ENCODE data around the gene ZDHHC4.

The ZDHHC4 gene

DNA sequence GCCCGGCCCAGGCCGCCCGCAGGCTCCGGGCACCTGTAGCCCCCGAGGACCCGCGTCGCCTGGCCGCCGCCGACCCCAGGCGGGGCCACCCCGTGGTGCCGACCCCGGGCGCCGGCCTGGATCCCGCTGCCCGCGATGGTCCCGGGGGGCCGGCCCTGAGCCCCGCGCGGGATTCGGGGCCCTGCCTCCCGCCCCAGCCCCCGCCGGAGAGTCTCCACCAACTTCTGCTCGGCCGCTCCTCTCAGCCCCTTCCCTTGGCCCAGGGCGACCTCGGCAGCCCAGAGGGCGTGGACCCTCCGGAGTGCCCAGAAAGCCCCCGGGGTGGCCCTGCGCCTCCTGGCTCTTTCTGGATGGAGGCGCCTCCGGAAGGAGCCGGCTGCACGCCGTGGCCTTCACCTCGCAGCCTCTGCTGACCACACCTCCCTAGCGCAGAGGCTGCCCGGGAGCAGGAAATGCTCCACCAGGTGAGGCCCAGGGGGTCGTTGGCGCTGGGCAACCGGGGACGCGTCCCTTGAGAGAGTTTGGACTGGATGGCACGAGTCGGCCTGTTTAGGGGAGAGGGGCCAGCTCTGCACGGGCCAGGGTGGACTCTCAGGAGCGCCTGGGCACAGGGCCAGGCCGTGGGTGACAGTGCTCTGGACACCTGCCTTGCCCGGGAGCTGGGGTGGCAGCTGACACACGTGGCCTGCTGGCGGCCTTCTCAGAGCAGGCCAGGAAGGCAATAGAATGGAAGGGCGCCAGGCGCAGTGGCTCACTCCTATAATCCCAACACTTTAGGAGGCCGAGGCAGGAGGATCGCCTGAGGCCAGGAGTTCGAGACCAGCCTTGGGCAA lies 38.7 kb downstream of the ZDHHC4 start:
- Histone ChIP-seq H3K9me3 (ENCODE audit: insufficient read depth, low read length) (no peaks in the 10 kb centered on the region), H3K36me3 (replicated peaks; ENCODE audit: low read depth, low read length) (no peaks in the 10 kb centered on the region), H3K4me3 (ENCODE audit: low read length) (peak overlapping the region; percentile 56), H2AFZ (ENCODE audit: low read depth, low read length) (no peak overlapping the region), H3K79me2 (ENCODE audit: low read length) (no peaks in the 10 kb centered on the region), H3K4me1 (ENCODE audit: low read length) (peaks cover 13% of the 10 kb centered on the region), H3K9ac (ENCODE audit: low read length) (no peak overlapping the region), H3K27ac (ENCODE audit: low read length) (no peak overlapping the region), H4K20me1 (ENCODE audit: insufficient read depth, low read length) (no peaks in the 10 kb centered on the region), H3K4me2 (ENCODE audit: low read length) (peak overlapping the region; percentile 54), H3K27me3 (ENCODE audit: low read depth, low read length) (no peaks in the 10 kb centered on the region)
- TF ChIP-seq EZH2phosphoT487 (IDR thresholded peaks at IDR 0.05; ENCODE audit: low read depth) (no peak), CTCF (IDR thresholded peaks at IDR 0.05; ENCODE audit: low read depth, low read length) (no peak)

DNA sequence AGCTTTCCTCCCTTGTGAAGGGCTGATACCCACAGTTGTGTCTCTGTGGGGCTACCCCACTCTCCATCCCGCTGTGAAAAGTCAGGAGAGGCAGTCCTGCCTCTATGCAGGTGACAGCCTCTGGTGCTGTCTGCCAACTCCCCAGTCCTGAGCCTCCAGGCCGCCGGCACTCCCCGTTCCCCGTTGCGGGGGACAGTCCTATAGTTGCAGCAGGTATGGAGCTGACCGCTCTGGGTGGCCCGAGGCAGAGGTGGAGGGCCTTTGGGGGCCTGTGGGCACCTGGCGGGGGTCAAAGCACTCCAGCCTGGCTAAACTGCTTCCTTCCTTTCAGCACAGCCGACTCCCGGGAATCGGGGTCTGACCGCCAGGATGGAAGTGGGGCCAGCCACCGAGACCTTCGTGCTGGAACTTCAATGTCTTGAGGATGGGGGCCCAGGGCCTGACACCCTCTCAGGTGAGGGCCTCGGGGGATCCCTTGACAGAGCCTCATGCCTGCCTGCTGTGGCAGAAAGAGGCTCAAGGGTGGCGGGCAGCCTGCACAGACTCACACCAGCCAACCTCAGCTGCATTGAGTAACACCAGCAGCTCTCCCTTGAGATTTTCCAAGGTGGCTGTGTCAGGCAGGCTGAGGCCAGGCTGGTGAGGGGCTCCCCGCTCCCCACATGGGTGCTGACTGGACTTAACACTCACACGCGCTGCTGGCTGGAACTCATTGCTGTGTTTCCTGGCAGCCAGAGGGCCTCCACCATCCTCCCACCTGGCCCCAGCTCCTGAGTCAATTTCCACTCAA lies 39.8 kb downstream of the ZDHHC4 start:
- no peaks in the 10 kb centered on the region for H3K9me3 ChIP-seq (ENCODE audit: insufficient read depth, low read length)
- TF ChIP-seq EZH2phosphoT487 (IDR thresholded peaks at IDR 0.05; ENCODE audit: low read depth) (no peak), CTCF (IDR thresholded peaks at IDR 0.05; ENCODE audit: low read depth, low read length) (no peak)
- no peak overlapping the region for H2AFZ ChIP-seq (ENCODE audit: low read depth, low read length)
- no peak overlapping the region for H3K9ac ChIP-seq (ENCODE audit: low read length)
- no peak overlapping the region for H3K4me2 ChIP-seq (ENCODE audit: low read length)
- H3K79me2 ChIP-seq (ENCODE audit: low read length): no peaks in the 10 kb centered on the region
- H3K4me3 ChIP-seq (ENCODE audit: low read length): no peak overlapping the region
- no peaks in the 10 kb centered on the region for H3K27me3 ChIP-seq (ENCODE audit: low read depth, low read length)
- H3K27ac ChIP-seq (ENCODE audit: low read length): no peak overlapping the region
- H3K36me3 ChIP-seq (replicated peaks; ENCODE audit: low read depth, low read length): no peaks in the 10 kb centered on the region
- H3K4me1 ChIP-seq (ENCODE audit: low read length): peaks cover 18% of the 10 kb centered on the region
- no peaks in the 10 kb centered on the region for H4K20me1 ChIP-seq (ENCODE audit: insufficient read depth, low read length)

GRCh38 chr7:6618621-6619020 lies 41.4 kb downstream of the ZDHHC4 start:
- H3K27me3 ChIP-seq (ENCODE audit: low read depth, low read length): no peaks in the 10 kb centered on the region
- no peak overlapping the region for H3K4me2 ChIP-seq (ENCODE audit: low read length)
- no peak overlapping the region for H3K27ac ChIP-seq (ENCODE audit: low read length)
- no peak overlapping the region for H3K4me3 ChIP-seq (ENCODE audit: low read length)
- no peaks in the 10 kb centered on the region for H4K20me1 ChIP-seq (ENCODE audit: insufficient read depth, low read length)
- H3K36me3 ChIP-seq (replicated peaks; ENCODE audit: low read depth, low read length): no peaks in the 10 kb centered on the region
- no peak overlapping the region for H2AFZ ChIP-seq (ENCODE audit: low read depth, low read length)
- no peaks in the 10 kb centered on the region for H3K9me3 ChIP-seq (ENCODE audit: insufficient read depth, low read length)
- no peak for TF ChIP-seq EZH2phosphoT487 (IDR thresholded peaks at IDR 0.05; ENCODE audit: low read depth)
- no peaks in the 10 kb centered on the region for H3K79me2 ChIP-seq (ENCODE audit: low read length)
- no peak overlapping the region for H3K9ac ChIP-seq (ENCODE audit: low read length)
- H3K4me1 ChIP-seq (ENCODE audit: low read length): peaks cover 19% of the 10 kb centered on the region

- H3K9me3 ChIP-seq (ENCODE audit: insufficient read depth, low read length): no peaks in the 10 kb centered on the region
- TF ChIP-seq EZH2phosphoT487 (IDR thresholded peaks at IDR 0.05; ENCODE audit: low read depth) (no peak), CTCF (IDR thresholded peaks at IDR 0.05; ENCODE audit: low read depth, low read length) (no peak)
- H3K79me2 ChIP-seq (ENCODE audit: low read length): no peaks in the 10 kb centered on the region
- no peak overlapping the region for H3K4me3 ChIP-seq (ENCODE audit: low read length)
- peaks cover 26% of the 10 kb centered on the region for H3K4me1 ChIP-seq (ENCODE audit: low read length)
- H3K27me3 ChIP-seq (ENCODE audit: low read depth, low read length): no peaks in the 10 kb centered on the region
- H2AFZ ChIP-seq (ENCODE audit: low read depth, low read length): no peak overlapping the region
- no peaks in the 10 kb centered on the region for H3K36me3 ChIP-seq (replicated peaks; ENCODE audit: low read depth, low read length)
- peak overlapping the region; percentile 28; the same call in 1 of the 2 replicates for H3K4me2 ChIP-seq (ENCODE audit: low read length)
- no peak overlapping the region for H3K27ac ChIP-seq (ENCODE audit: low read length)
- no peaks in the 10 kb centered on the region for H4K20me1 ChIP-seq (ENCODE audit: insufficient read depth, low read length)
- H3K9ac ChIP-seq (ENCODE audit: low read length): no peak overlapping the region
Observed at GRCh38 chr7:6619961-6620360, 42.7 kb downstream of the ZDHHC4 start.
